ENCODE measurements around the gene CDK19.

- TF ChIP-seq CTCF (IDR thresholded peaks at IDR 0.05), result no peak
- TF ChIP-seq IRF3 (IDR thresholded peaks at IDR 0.05; ENCODE audit: low read depth, low read length), result no peak
These were observed 194.2 kb downstream of the CDK19 start for GRCh38 chr6:110621061-110621460.

All from SK-N-SH (cell line).